T-helper 1 cell treated with Interleukin-12 subunit alpha and Interleukin-12 subunit beta and Interleukin-4 antibody, amounts not matched to agents 30 μg/mL and 1 μg/mL, for 36 hours (primary cell): ENCODE results near the gene NDUFAF2.

Experiments
- H3K27ac Mint-ChIP-seq: one replicate; pipeline ENCODE4 v1.8.0; 2021; ENCODE audit warnings: mild to moderate bottlenecking, mixed read lengths
- H3K27me3 Mint-ChIP-seq: one replicate; pipeline ENCODE4 v1.8.0; 2021; ENCODE audit warnings: low read depth, mixed read lengths
- H3K36me3 Mint-ChIP-seq: one replicate; pipeline ENCODE4 v1.8.0; 2021; ENCODE audit warnings: low read depth, mixed read lengths
- H3K4me1 Mint-ChIP-seq: one replicate; pipeline ENCODE4 v1.8.0; 2021; ENCODE audit warnings: low read depth, mixed read lengths
- H3K4me3 Mint-ChIP-seq: one replicate; pipeline ENCODE4 v1.8.0; 2021; ENCODE audit warnings: mild to moderate bottlenecking, moderate library complexity, mixed read lengths
- H3K9me3 Mint-ChIP-seq: one replicate; pipeline ENCODE4 v1.8.0; 2021; ENCODE audit warnings: mixed read lengths

NDUFAF2 gene

DNA sequence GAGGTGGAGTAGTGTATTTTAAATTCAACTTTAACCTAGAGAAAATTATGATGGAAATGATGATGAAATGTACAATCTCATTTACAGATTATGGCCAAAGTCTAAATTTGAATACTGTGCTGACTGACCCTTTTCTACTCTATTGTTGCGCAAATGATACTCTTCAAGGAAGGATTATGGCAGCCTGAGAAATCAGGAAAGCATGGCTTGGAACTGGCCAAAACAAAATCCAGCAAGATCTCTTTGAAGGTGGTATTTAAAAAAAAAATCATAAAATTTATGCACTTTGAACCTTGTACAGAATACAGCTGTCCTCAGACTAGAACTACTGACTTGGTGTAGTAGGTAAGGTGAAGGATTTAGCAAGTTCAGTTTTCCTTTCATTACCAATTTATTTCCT, 105.3 kb downstream of the NDUFAF2 start:
- H3K27ac Mint-ChIP-seq: no peak overlapping the region
- H3K27me3 Mint-ChIP-seq: no peaks in the 10 kb centered on the region
- H3K4me1 Mint-ChIP-seq: no peaks in the 10 kb centered on the region

DNA sequence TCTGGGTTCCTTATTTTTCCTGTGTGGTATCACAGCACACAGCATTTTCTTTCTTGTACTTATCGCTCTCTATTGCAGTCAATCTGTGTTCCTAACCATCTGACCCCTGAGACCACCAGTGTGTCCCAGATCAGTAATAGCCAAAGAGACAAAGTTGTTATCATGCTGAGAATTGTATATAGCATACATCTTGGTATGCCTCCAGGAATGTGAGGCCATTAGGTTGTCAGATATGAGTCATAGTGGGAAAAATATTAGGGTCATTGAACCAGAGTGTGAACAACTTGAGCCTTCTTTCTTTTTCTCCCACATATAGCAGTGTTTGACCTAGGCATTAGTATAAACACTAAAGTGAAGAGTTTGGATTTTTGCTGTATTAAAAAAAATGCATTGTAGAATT, 106.3 kb downstream of the NDUFAF2 start:
- Mint-ChIP-seq H3K27ac (no peak overlapping the region), H3K9me3 (no peaks in the 10 kb centered on the region), H3K36me3 (no peaks in the 10 kb centered on the region), H3K4me3 (no peak overlapping the region), H3K27me3 (no peaks in the 10 kb centered on the region), H3K4me1 (no peaks in the 10 kb centered on the region)

More for the DNA sequence above, 105.3 kb downstream of the NDUFAF2 start:
- Mint-ChIP-seq H3K9me3 (no peaks in the 10 kb centered on the region), H3K4me3 (no peak overlapping the region), H3K36me3 (no peaks in the 10 kb centered on the region)

DNA sequence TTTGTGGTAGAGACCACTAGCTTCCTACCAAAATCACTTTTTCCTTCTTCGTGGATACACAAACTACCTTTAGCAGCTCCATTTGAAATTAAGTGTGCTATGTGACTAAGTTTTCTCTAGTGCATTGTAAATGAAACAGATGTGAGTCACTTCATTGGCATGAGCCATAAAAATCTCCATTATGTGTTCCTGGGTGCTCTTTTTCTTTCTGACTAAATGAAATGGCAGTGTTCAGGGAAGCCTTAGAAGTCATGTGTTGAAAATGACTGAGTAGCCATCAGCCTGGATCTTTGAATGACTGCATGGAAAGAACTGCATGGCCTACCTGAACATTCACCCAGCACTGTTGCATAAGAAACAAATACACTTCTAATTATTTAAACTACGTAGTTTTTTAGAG, 107.9 kb downstream of the NDUFAF2 start:
- no peak overlapping the region for H3K4me3 Mint-ChIP-seq
- no peaks in the 10 kb centered on the region for H3K36me3 Mint-ChIP-seq
- no peak overlapping the region for H3K27ac Mint-ChIP-seq
- no peaks in the 10 kb centered on the region for H3K4me1 Mint-ChIP-seq
- H3K9me3 Mint-ChIP-seq: no peaks in the 10 kb centered on the region
- no peaks in the 10 kb centered on the region for H3K27me3 Mint-ChIP-seq

DNA sequence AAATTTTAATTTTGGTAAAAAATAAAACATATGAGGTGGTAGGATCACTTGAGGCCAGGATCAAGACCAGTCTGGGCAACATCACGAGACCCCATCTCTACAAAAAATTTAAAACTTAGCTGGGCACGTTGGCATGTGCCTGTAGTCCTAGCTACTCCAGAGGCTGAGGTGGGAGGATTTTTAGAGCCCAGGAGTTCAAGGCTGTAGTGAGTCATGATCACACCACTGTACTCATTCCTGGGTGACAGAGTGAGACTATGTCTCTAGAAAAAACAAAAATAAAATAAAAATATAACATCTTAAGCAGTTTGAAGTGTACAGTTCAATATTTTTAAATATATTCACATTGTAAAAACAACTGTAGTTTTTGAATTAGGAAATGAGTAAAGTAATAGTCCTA, 108.9 kb downstream of the NDUFAF2 start:
- Mint-ChIP-seq H3K4me1 (no peaks in the 10 kb centered on the region), H3K27me3 (no peaks in the 10 kb centered on the region), H3K36me3 (no peaks in the 10 kb centered on the region), H3K4me3 (no peak overlapping the region), H3K9me3 (no peaks in the 10 kb centered on the region), H3K27ac (no peak overlapping the region)

DNA sequence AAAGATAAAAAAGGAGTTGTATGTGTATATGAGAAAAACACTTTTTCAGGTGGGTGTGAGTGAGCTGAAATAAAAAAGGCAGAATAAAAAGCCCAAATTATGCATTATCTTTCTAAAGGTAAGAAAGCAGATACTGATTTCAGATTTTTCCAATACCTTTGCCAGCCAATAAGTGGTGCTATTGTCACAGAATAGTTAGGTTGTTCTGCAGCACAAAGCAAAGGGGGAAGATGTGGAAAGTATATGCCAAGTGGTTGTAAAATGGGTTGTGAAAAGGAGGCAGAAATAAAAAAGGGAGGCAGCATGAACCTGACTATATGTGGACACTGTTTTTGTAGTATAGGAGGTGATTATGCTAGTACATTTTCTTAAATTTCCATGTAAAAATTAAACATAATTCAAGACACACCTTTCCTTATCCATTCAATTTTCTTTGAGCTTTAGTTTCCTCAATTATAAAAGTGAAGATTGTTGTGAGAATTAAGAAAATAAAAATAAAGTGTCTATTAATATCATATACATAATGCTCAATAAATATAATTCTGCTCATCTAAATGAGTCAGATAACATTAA, 110.5 kb downstream of the NDUFAF2 start:
- no peak overlapping the region for H3K27ac Mint-ChIP-seq
- H3K9me3 Mint-ChIP-seq: no peaks in the 10 kb centered on the region
- no peaks in the 10 kb centered on the region for H3K27me3 Mint-ChIP-seq
- H3K4me3 Mint-ChIP-seq: no peak overlapping the region
- no peaks in the 10 kb centered on the region for H3K36me3 Mint-ChIP-seq
- no peaks in the 10 kb centered on the region for H3K4me1 Mint-ChIP-seq

DNA sequence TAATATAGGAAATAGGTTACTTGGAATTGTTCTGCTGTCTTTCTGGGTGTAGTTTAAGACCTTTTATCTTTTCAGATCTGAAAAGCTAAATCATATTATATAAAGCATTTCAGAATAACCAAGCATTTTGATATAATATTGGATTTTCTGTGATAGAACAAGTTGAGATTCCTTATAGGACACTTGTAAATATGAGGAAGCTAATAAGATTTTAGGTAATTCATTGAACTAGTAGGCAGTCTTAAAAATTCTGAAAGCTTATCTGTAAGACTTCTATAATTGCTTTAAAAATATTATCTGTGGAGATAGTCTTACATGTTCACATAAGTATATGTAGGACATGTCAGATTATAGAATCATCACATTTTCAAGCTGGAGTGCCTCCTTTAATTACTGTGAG, 114.5 kb downstream of the NDUFAF2 start:
- H3K4me1 Mint-ChIP-seq: no peaks in the 10 kb centered on the region
- no peak overlapping the region for H3K4me3 Mint-ChIP-seq
- no peaks in the 10 kb centered on the region for H3K36me3 Mint-ChIP-seq
- peaks cover 18% of the 10 kb centered on the region for H3K9me3 Mint-ChIP-seq
- H3K27me3 Mint-ChIP-seq: no peaks in the 10 kb centered on the region
- H3K27ac Mint-ChIP-seq: no peak overlapping the region

DNA sequence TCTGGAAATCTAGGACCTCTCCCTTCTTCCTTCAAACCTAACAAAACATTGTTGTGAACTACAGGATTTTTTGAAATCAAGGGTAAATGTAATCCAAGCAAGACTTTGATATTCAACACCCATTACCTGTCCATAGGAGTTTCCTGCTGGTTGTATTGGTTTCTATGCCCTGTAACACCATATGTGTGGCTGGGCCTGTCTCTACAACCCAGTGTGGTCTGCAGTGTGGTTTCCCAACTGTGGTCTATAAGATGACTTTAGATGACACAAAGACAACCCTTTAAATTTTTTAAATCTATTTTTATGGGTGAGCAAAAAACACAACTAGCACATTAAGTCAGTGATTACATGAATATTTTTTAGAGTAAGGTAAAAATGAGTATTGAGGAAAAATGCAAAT, 124.1 kb downstream of the NDUFAF2 start:
- Mint-ChIP-seq H3K27me3 (no peaks in the 10 kb centered on the region), H3K4me1 (peaks cover 3% of the 10 kb centered on the region), H3K9me3 (no peaks in the 10 kb centered on the region), H3K4me3 (no peak overlapping the region), H3K27ac (no peak overlapping the region), H3K36me3 (no peaks in the 10 kb centered on the region)

DNA sequence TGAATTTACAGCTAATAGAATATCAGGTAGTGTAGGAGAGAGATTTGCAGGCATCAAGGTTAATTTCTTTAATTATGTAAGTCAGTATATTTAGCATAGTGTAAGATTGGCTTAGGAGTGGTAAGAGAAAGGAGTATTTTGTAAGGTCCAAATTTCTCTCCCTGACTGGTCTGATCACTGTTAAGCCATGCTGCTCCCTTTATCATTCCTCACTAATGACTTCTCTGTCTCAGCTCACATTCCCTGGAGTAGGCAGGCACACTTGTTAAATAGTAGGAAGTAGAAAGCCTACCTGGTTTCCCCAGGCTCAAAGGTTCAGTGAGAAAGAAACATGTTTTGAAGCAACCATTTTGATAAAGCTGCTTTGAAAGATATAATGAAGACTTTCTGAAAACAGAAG, 126.5 kb downstream of the NDUFAF2 start:
- Mint-ChIP-seq H3K9me3 (no peaks in the 10 kb centered on the region), H3K36me3 (no peaks in the 10 kb centered on the region), H3K27ac (no peak overlapping the region)

DNA sequence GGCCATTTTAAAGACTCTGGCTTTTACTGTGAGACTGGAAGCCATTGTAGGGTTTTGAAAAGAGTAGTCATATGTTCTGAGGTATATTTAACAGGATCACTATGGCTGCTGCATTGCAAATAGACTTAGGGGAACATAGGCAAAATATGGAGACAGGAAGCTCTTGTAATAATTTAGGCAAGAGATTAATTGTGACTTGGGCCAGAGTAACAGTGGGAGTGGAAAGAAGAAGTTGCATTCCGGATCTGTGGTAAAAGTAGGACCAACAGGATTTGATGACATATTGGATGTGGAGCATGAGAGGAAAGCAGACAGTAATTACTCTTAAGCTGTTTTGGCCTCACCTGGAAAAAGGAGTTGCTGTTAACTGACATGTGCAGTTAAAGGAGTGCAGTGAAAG, 131.6 kb downstream of the NDUFAF2 start:
- no peaks in the 10 kb centered on the region for H3K9me3 Mint-ChIP-seq
- H3K4me1 Mint-ChIP-seq: no peaks in the 10 kb centered on the region
- H3K27me3 Mint-ChIP-seq: no peaks in the 10 kb centered on the region
- H3K36me3 Mint-ChIP-seq: no peaks in the 10 kb centered on the region
- no peak overlapping the region for H3K27ac Mint-ChIP-seq
- no peak overlapping the region for H3K4me3 Mint-ChIP-seq

More for the DNA sequence above, 126.5 kb downstream of the NDUFAF2 start:
- no peak overlapping the region for H3K4me3 Mint-ChIP-seq
- H3K4me1 Mint-ChIP-seq: peaks cover 3% of the 10 kb centered on the region
- no peaks in the 10 kb centered on the region for H3K27me3 Mint-ChIP-seq

DNA sequence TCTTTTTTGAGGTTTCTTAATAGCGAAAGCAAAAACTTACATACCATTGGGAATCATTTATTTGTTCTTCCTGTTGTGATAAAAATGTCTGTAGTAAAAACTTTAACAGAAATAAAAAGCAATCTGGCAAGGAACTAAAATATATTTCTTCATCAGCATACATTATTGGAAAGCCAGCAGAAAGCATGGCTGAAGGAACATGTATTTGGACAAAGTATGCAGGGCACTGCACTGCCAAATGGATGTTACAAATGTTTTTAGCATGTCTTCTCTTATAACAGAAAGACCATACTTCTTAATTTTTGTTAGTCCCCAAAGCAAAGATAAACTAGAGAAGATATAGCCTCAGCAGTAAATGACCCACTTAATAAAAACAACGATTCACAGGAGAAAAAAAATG, 136.7 kb downstream of the NDUFAF2 start:
- no peaks in the 10 kb centered on the region for H3K27me3 Mint-ChIP-seq
- H3K36me3 Mint-ChIP-seq: no peaks in the 10 kb centered on the region
- no peak overlapping the region for H3K27ac Mint-ChIP-seq
- H3K4me3 Mint-ChIP-seq: no peak overlapping the region
- H3K4me1 Mint-ChIP-seq: no peaks in the 10 kb centered on the region
- peaks cover 4% of the 10 kb centered on the region for H3K9me3 Mint-ChIP-seq

DNA sequence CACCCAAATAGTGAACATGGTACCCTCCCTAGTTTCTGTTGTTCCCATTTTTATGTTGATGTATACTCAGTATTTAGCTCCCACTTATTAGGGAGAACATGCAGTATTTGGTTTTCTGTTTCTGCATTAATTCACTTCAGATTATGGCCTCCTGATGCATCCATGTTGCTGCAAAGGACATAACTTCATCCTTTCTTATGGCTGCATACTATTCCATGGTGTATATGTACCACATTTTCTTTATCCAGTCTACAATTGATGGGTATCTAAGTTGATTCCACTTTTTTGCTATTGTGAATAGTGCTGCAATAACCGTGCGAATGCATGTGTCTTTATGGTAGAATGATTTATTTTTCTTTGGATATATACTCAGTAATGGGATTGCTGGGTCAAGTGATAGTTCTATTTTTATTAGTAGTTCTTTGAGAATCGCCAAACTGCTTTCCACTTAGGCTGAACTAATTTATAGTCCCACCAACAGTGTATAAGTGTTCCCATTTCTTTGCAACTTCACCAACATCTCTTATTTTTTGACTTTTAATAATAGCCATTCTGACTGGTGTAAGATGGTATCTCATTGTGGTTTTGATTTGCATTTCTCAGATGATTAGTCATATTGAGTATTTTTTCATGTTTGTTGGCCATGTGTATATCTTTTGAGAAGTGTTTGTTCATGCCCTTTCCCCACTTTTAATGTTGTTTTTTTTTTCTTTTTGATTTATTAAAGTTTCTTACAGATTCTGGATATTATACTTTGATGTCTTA, 137.7 kb downstream of the NDUFAF2 start:
- Mint-ChIP-seq H3K9me3 (peaks cover 4% of the 10 kb centered on the region), H3K27ac (no peak overlapping the region), H3K36me3 (no peaks in the 10 kb centered on the region), H3K27me3 (no peaks in the 10 kb centered on the region), H3K4me1 (no peaks in the 10 kb centered on the region), H3K4me3 (no peak overlapping the region)

DNA sequence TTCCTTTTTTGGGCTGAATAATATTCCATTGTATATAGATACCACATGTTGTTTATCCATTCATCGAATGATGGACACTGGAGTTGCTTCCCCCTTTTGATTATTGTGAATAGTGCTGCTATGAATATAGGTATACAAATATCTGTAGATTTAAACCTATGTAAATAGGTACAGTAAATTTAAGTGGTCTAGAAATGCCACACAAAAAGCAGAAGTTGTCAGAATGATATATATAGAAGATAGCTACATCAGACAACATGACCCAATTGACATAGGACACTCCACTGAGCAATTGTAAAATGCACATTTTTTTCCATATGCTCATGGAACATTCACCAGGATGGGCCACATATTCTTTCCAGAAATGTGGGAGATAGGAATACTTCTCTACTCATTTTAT, 139.7 kb downstream of the NDUFAF2 start:
- Mint-ChIP-seq H3K4me1 (no peaks in the 10 kb centered on the region), H3K4me3 (no peak overlapping the region), H3K9me3 (peaks cover 4% of the 10 kb centered on the region), H3K27ac (no peak overlapping the region), H3K36me3 (no peaks in the 10 kb centered on the region), H3K27me3 (no peaks in the 10 kb centered on the region)

DNA sequence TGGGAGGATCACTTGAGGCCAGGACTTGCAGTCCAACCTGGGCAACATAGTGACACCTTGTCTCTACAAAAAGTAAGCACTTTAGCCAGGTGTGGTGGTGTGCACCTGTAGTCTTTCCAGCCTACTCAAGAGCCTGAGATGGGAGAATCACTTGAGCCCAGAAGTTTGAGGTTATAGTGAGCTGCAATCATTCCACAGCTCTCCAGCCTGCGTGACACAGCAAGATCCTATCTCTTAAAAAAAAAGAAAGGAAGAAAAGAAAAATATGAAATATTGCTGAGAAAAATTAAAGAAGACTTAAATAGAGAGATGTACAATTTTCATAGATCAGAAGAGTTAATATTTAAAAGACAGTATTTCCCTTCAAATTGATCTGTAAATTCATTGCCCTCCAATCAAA, 140.9 kb downstream of the NDUFAF2 start:
- H3K4me3 Mint-ChIP-seq: no peak overlapping the region
- peaks cover 4% of the 10 kb centered on the region for H3K9me3 Mint-ChIP-seq
- no peaks in the 10 kb centered on the region for H3K4me1 Mint-ChIP-seq
- no peaks in the 10 kb centered on the region for H3K27me3 Mint-ChIP-seq
- H3K36me3 Mint-ChIP-seq: no peaks in the 10 kb centered on the region
- no peak overlapping the region for H3K27ac Mint-ChIP-seq

DNA sequence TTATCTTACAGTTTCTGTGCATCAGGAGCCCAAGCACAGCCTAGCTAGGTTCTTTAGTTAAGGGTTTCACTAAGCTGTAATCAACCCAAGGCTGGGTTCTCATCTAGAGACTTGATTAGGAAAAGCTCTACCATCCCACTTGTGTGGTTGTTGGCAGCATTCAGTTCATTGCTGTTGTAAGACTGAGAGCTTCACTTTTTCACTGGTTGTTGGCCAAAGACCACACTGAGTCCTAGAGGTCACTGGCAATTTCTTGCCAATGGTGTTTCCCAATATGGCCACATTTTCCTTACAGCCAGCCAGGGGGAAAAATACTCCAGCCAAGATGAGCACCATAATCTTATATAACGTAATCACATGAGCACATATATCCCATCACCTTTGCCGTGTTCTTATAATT, 142.9 kb downstream of the NDUFAF2 start:
- no peaks in the 10 kb centered on the region for H3K27me3 Mint-ChIP-seq
- H3K27ac Mint-ChIP-seq: no peak overlapping the region
- H3K4me3 Mint-ChIP-seq: no peak overlapping the region
- peaks cover 17% of the 10 kb centered on the region for H3K9me3 Mint-ChIP-seq
- no peaks in the 10 kb centered on the region for H3K36me3 Mint-ChIP-seq
- no peaks in the 10 kb centered on the region for H3K4me1 Mint-ChIP-seq

DNA sequence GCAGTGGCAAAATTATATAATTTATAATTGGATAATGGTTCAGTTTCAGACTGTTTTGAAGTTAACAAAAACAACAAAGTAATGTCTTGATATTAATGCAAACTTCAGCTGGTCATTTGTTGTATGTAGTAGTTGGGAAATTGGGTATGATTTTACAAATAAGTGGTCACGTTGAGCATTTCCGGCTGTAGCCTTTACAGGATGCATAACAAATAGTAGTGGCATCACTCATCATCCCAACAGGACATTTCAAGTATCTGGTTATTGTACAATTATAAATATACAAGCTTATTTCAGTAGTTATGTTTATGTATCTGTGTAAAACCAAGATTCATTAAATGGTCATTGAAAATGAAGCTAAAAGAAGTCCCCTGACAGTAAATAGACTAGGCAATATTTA, 144.3 kb downstream of the NDUFAF2 start:
- H3K9me3 Mint-ChIP-seq: peaks cover 13% of the 10 kb centered on the region
- no peaks in the 10 kb centered on the region for H3K4me1 Mint-ChIP-seq
- H3K27ac Mint-ChIP-seq: no peak overlapping the region
- no peaks in the 10 kb centered on the region for H3K27me3 Mint-ChIP-seq
- no peaks in the 10 kb centered on the region for H3K36me3 Mint-ChIP-seq
- H3K4me3 Mint-ChIP-seq: no peak overlapping the region
